H1 (cell line): ENCODE results near the gene CTNND2. TPM values are rescaled to one million over a fixed set of nuclear protein-coding genes. Genes with fewer than 3 reads are reported as not detected.

Source experiments
- CTCF ChIA-PET: fragments of 300-600 bp; sonication (Branson Sonifier 250); formaldehyde crosslinking; loops from one replicate; lab custom pipeline; 2021; ENCODE audit not compliant: partially characterized antibody; lab: Charles Lee
- POLR2A ChIA-PET: fragments of 300-600 bp; sonication (Branson Sonifier 250); formaldehyde crosslinking; loops from one replicate; lab custom pipeline; 2021; ENCODE audit warnings: inconsistent platforms; ENCODE audit not compliant: partially characterized antibody; lab: Charles Lee
- DNase-seq, 2 experiments: peaks; one replicate each; pipeline versions ENCODE4 v3.0.0 to v3.0.0-alpha.2; 2010 to 2022; ENCODE audit warnings: low spot score in 2 of 2, low read depth in 1 of 2, mixed read lengths in 1 of 2
- FAIRE-seq: peaks from 2 replicates; lab custom pipeline; 2011; peaks lifted over from hg19 to GRCh38; lab: Jason Lieb, UNC
- H2AFZ ChIP-seq: 2 replicates; pipeline ENCODE4 v1.8.1; 2012; ENCODE audit warnings: low read length, inconsistent platforms
- H2AK5ac ChIP-seq: 2 replicates; pipeline ENCODE4 v1.6.1; 2013; ENCODE audit warnings: low read depth, low read length
- H2BK120ac ChIP-seq: replicated peaks from 2 replicates; pipeline ENCODE3; 2013; ENCODE audit warnings: low read depth, low read length, inconsistent platforms
- H2BK12ac ChIP-seq: 2 replicates; pipeline ENCODE4 v1.6.1; 2013; ENCODE audit warnings: low read depth, low read length
- H2BK15ac ChIP-seq: 2 replicates; pipeline ENCODE4 v1.6.1; 2013; ENCODE audit warnings: low read length
- H2BK20ac ChIP-seq: 2 replicates; pipeline ENCODE4 v1.6.1; 2013; ENCODE audit warnings: low read length
- H2BK5ac ChIP-seq: 2 replicates; pipeline ENCODE4 v1.6.1; 2013; ENCODE audit warnings: low read depth, low read length
- H3K14ac ChIP-seq: 2 replicates; pipeline ENCODE4 v1.6.1; 2013; ENCODE audit warnings: inconsistent platforms; ENCODE audit not compliant: insufficient read length
- H3K18ac ChIP-seq: 2 replicates; pipeline ENCODE4 v1.6.1; 2013; ENCODE audit warnings: low read length; ENCODE audit errors: extremely low read depth
- H3K23ac ChIP-seq: 2 replicates; pipeline ENCODE4 v1.6.1; 2013; ENCODE audit warnings: inconsistent platforms; ENCODE audit not compliant: insufficient read length
- H3K23me2 ChIP-seq: 2 replicates; pipeline ENCODE4 v1.6.1; 2013; ENCODE audit warnings: low read depth, low read length
- H3K27ac ChIP-seq: 2 replicates; pipeline ENCODE4 v1.6.1; 2011; ENCODE audit warnings: low read depth, low read length, inconsistent platforms
- H3K27me3 ChIP-seq, 4 experiments: replicated peaks in 1 of 4; 1 replicate in 1 of 4; 2 replicates in 3 of 4; pipeline versions ENCODE4 v1.6.1 to v1.8.1; 2011 to 2013; ENCODE audit warnings: low read length in 3 of 4, mild to moderate bottlenecking in 3 of 4, inconsistent platforms in 2 of 4, mixed read lengths in 2 of 4, moderate library complexity in 1 of 4; ENCODE audit not compliant: control insufficient read depth in 3 of 4, insufficient read depth in 3 of 4; ENCODE audit errors: extremely low read depth in 1 of 4
- H3K36me3 ChIP-seq, 4 experiments: 2 replicates each; pipeline versions ENCODE4 v1.6.1 to v1.8.1; 2011 to 2013; ENCODE audit warnings: mild to moderate bottlenecking in 4 of 4, low read length in 3 of 4, moderate library complexity in 2 of 4, control low read depth in 1 of 4, inconsistent platforms in 1 of 4; ENCODE audit not compliant: insufficient read depth in 4 of 4, control insufficient read depth in 2 of 4
- H3K4ac ChIP-seq: replicated peaks from 2 replicates; pipeline ENCODE3; 2013; ENCODE audit warnings: low read length, low read depth, mixed read lengths, inconsistent platforms; ENCODE audit not compliant: insufficient read length
- H3K4me1 ChIP-seq, 4 experiments: replicated peaks in 1 of 4; 1 replicate in 1 of 4; 2 replicates in 3 of 4; pipeline versions ENCODE4 v1.6.1 to v1.8.1; 2011 to 2013; ENCODE audit warnings: low read length in 3 of 4, inconsistent platforms in 2 of 4, mixed read lengths in 1 of 4; ENCODE audit not compliant: insufficient read depth in 4 of 4, control insufficient read depth in 3 of 4
- H3K4me2 ChIP-seq, 2 experiments: 2 replicates each; pipeline versions ENCODE4 v1.6.1 to v1.8.1; 2011 to 2013; ENCODE audit warnings: low read depth in 2 of 2, low read length in 2 of 2, control low read depth in 1 of 2, inconsistent platforms in 1 of 2, mild to moderate bottlenecking in 1 of 2; ENCODE audit not compliant: insufficient read depth in 1 of 2
- H3K4me3 ChIP-seq, 4 experiments: fragments of 200-600, 300-600 bp in 1 of 4; sonication (generic), shearing (Covaris generic), sonication (Bioruptor Twin) in 1 of 4; 2 replicates each; pipeline versions ENCODE4 v1.5.1 to v1.8.1; 2011 to 2016; ENCODE audit warnings: low read length in 4 of 4, low read depth in 3 of 4, control low read depth in 2 of 4, inconsistent platforms in 2 of 4, mild to moderate bottlenecking in 2 of 4, mixed read lengths in 1 of 4, moderate library complexity in 1 of 4; ENCODE audit not compliant: insufficient read depth in 2 of 4; ENCODE audit errors: extremely low read depth in 1 of 4
- H3K56ac ChIP-seq: replicated peaks from 2 replicates; pipeline ENCODE3; 2013; ENCODE audit warnings: low read depth, mild to moderate bottlenecking, mixed read lengths, low read length, inconsistent platforms; ENCODE audit not compliant: insufficient read length
- H3K79me1 ChIP-seq: 2 replicates; pipeline ENCODE4 v1.6.1; 2013; ENCODE audit warnings: low read depth, low read length, control low read depth
- H3K79me2 ChIP-seq, 2 experiments: 2 replicates each; pipeline versions ENCODE4 v1.6.1 to v1.8.1; 2012 to 2013; ENCODE audit warnings: low read length in 2 of 2, mild to moderate bottlenecking in 2 of 2, inconsistent platforms in 1 of 2; ENCODE audit not compliant: insufficient read depth in 2 of 2, control insufficient read depth in 1 of 2
- H3K9ac ChIP-seq, 4 experiments: replicated peaks in 1 of 4; 1 replicate in 1 of 4; 2 replicates in 3 of 4; pipeline versions ENCODE4 v1.6.1 to v1.8.1; 2011 to 2013; ENCODE audit warnings: low read depth in 3 of 4, low read length in 3 of 4, control low read depth in 2 of 4, mild to moderate bottlenecking in 2 of 4, moderate library complexity in 2 of 4, inconsistent platforms in 1 of 4; ENCODE audit errors: extremely low read depth in 1 of 4
- H3K9me3 ChIP-seq, 2 experiments: 2 replicates each; pipeline versions ENCODE4 v1.6.1 to v1.8.1; 2012 to 2013; ENCODE audit warnings: mild to moderate bottlenecking in 2 of 2, moderate library complexity in 2 of 2, control low read depth in 1 of 2, inconsistent platforms in 1 of 2, low read depth in 1 of 2, low read length in 1 of 2, mixed read lengths in 1 of 2; ENCODE audit not compliant: insufficient read depth in 2 of 2
- H4K20me1 ChIP-seq, 2 experiments: replicated peaks in 1 of 2; 2 replicates each; pipeline versions ENCODE3 to v1.8.1; 2011 to 2013; ENCODE audit warnings: inconsistent platforms in 2 of 2, low read length in 2 of 2, mild to moderate bottlenecking in 1 of 2; ENCODE audit not compliant: insufficient read depth in 2 of 2, control insufficient read depth in 1 of 2
- H4K5ac ChIP-seq: 2 replicates; pipeline ENCODE4 v1.6.1; 2013; ENCODE audit warnings: low read length, low read depth, mixed read lengths, inconsistent platforms; ENCODE audit not compliant: insufficient read length
- H4K8ac ChIP-seq: 2 replicates; pipeline ENCODE4 v1.8.0; 2013; ENCODE audit warnings: mild to moderate bottlenecking, moderate library complexity, low read length, inconsistent platforms; ENCODE audit not compliant: insufficient read depth; ENCODE audit errors: extremely low read depth
- H4K91ac ChIP-seq: replicated peaks from 2 replicates; pipeline ENCODE3; 2013; ENCODE audit warnings: low read length, mixed read lengths, inconsistent platforms; ENCODE audit not compliant: insufficient read length
- BCL11A ChIP-seq, 2 experiments: IDR thresholded peaks; one replicate each; pipeline ENCODE4 v1.6.1; 2011; ENCODE audit warnings: low read depth in 2 of 2, low read length in 2 of 2, mild to moderate bottlenecking in 2 of 2
- TEAD4 ChIP-seq: IDR thresholded peaks from 2 replicates; pipeline ENCODE4 v1.6.1; 2012; ENCODE audit warnings: low read depth, low read length, inconsistent platforms, mixed read lengths
- whole genome bisulfite sequencing, 2 experiments: shearing (Covaris generic) in 1 of 2; methylation state at CpG; one replicate each; pipeline versions ENCODE4 v1.1.6 to v1.1.7; 2013 to 2015; ENCODE audit warnings: low lambda C conversion rate in 2 of 2, mixed read lengths in 2 of 2, inconsistent platforms in 1 of 2, low coverage in 1 of 2, missing lambda C conversion rate in 1 of 2; ENCODE audit not compliant: insufficient replicate concordance in 2 of 2, insufficient coverage in 1 of 2, insufficient read length in 1 of 2; ENCODE audit errors: extremely low coverage in 1 of 2, missing lambda C conversion rate in 1 of 2; 5-methylcytosine and 5-hydroxymethylcytosine counted together
- long read RNA-seq, 2 experiments: library from RNA in 1 of 2; library from capped mRNA in 1 of 2; stranded (forward); transcript quantifications; one replicate each; pipeline ENCODE4 v2.0.0, GENCODE V29; 2021; ENCODE audit warnings: inconsistent platforms in 1 of 2
- polyA minus RNA-seq, 3 experiments: library from RNA; depleted of rRNA, polyadenylated mRNA; stranded (reverse); fragments of >200 nt; gene quantifications; 1 replicate in 2 of 3; 2 replicates in 1 of 3; pipeline ENCODE4 v1.2.3, GENCODE V29; 2011
- polyA plus RNA-seq, 7 experiments: library from polyadenylated mRNA; depleted of rRNA in 3 of 7; stranded (reverse) in 5 of 7; unstranded in 2 of 7; fragments of >200 nt in 5 of 7; fragments of 200-250 nt in 2 of 7; gene quantifications; 1 replicate in 5 of 7; 2 replicates in 1 of 7; 4 replicates in 1 of 7; pipeline versions ENCODE4 v1.2.1 to v1.2.3, GENCODE V29; 2011 to 2013; ENCODE audit warnings: missing spikeins in 2 of 7, mixed read lengths in 2 of 7
- total RNA-seq: library from RNA; stranded (reverse); fragmentation: NEBNext Ultra II Directional; extraction: Animal tissue kit (Norgen Biotek cat#: 25700); gene quantifications from 2 replicates; pipeline ENCODE4 v1.2.1, GENCODE V29; 2021
- TF ChIP-seq, protein P1 (sequence below): IDR thresholded peaks from 2 replicates; pipeline ENCODE4 v1.6.1; 2012; ENCODE audit warnings: inconsistent platforms

The CTNND2 gene, protein sequence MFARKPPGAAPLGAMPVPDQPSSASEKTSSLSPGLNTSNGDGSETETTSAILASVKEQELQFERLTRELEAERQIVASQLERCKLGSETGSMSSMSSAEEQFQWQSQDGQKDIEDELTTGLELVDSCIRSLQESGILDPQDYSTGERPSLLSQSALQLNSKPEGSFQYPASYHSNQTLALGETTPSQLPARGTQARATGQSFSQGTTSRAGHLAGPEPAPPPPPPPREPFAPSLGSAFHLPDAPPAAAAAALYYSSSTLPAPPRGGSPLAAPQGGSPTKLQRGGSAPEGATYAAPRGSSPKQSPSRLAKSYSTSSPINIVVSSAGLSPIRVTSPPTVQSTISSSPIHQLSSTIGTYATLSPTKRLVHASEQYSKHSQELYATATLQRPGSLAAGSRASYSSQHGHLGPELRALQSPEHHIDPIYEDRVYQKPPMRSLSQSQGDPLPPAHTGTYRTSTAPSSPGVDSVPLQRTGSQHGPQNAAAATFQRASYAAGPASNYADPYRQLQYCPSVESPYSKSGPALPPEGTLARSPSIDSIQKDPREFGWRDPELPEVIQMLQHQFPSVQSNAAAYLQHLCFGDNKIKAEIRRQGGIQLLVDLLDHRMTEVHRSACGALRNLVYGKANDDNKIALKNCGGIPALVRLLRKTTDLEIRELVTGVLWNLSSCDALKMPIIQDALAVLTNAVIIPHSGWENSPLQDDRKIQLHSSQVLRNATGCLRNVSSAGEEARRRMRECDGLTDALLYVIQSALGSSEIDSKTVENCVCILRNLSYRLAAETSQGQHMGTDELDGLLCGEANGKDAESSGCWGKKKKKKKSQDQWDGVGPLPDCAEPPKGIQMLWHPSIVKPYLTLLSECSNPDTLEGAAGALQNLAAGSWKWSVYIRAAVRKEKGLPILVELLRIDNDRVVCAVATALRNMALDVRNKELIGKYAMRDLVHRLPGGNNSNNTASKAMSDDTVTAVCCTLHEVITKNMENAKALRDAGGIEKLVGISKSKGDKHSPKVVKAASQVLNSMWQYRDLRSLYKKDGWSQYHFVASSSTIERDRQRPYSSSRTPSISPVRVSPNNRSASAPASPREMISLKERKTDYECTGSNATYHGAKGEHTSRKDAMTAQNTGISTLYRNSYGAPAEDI (N-terminal part only)
- total RNA-seq (13.8 and 14.2 TPM in 2 replicates), polyA plus RNA-seq (2011; rRNA removed) (7.4 and 9.8 TPM in 2 replicates), polyA minus RNA-seq (2011; rRNA and poly(A)+ RNA removed) (10.9 and 19.7 TPM in 2 replicates)
- 5.1 TPM for polyA plus RNA-seq (2011; cell fraction: cytosol; rRNA removed)
- 14.5 TPM for polyA plus RNA-seq (2011; cell fraction: nucleus; rRNA removed)
- 7.3 to 9.7 TPM (median 8.4 TPM) in 4 replicates for polyA plus RNA-seq (2012, experiment 1 of 2)
- polyA plus RNA-seq (2012, experiment 2 of 2), result 3.4 TPM
- polyA plus RNA-seq (2013, experiment 1 of 2), result 3.7 TPM
- polyA plus RNA-seq (2013, experiment 2 of 2), result 3.7 TPM
- polyA minus RNA-seq (2011; cell fraction: cytosol; rRNA and poly(A)+ RNA removed), result 11.4 TPM
- polyA minus RNA-seq (2011; cell fraction: nucleus; rRNA and poly(A)+ RNA removed), result 45.4 TPM
- long read RNA-seq, experiment 1, full-length matches to known transcripts, result 1 of 10 reads
- long read RNA-seq, experiment 1, partial matches to known transcripts, result 4 of 10 reads
- long read RNA-seq, experiment 1, other reads (novel, unspliced or antisense), result 5 of 10 reads
- long read RNA-seq, experiment 2, partial matches to known transcripts, result 1 of 3 reads
- long read RNA-seq, experiment 2, other reads (novel, unspliced or antisense), result 2 of 3 reads

DNA sequence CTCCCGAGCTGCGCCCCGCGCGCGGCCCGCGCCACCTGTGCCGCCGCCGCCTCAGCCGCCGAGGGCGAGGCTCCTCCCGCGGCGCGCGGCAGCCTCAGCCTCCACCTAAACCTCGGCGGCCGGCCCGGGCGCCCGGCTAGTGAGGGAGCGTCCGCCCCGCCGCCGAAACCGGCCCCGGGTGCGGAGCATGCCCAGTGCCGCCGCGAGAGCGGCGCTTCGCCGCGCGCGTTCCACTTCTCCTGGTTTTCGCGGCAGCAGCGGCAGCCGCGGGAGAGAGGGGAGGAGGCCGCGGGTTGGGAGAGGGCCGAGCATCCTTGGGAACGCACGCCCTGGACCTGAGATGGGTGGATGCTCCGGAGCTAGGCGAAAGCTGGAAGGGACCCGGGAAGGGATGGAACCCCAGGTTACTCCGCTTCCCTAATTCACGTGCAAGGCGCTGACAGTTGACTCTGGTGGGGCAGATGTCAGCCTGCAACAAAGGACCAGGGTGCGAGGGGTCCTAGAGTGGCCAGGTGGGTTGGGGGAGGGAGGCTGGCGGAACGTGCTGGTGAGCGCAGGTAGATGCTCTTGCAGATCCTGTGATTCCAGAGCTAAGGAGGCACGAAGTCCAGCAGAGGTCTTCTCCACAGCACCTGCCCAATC is at the start of gene CTNND2:
TSS of gene CTNND2 (minus strand) at position 182 of the 642 bp plus-strand sequence. CDS start 593 bp downstream, outside the sequence.
- DNase-seq (peak; percentile 62 to 87), FAIRE-seq (no peak)
- POLR2A ChIA-PET, result interaction anchor here (0.7 kb wide), 1 partner anchor 108 kb away, joined by 3 read pairs; no protein-coding TSS in a partner anchor
- H3K14ac ChIP-seq, result no peak within 1 kb of the TSS
- H4K91ac ChIP-seq, result no peak within 1 kb of the TSS
- no peak within 1 kb of the TSS for H2BK5ac ChIP-seq
- H4K20me1 ChIP-seq, result peaks cover 0 to 5% of the 10 kb centered on the region in 2 experiments
- no peaks in the 10 kb centered on the region for H3K9me3 ChIP-seq
- H3K27me3 ChIP-seq, result peaks cover 1 to 31% (median 22%) of the 10 kb centered on the region in 4 experiments
- H2BK15ac ChIP-seq, result no peak within 1 kb of the TSS
- H3K4me3 ChIP-seq, result peak within 1 kb of the TSS; percentile 70 to 87 (median 78)
- H3K4ac ChIP-seq, result no peak within 1 kb of the TSS
- H3K36me3 ChIP-seq, result no peaks in the 10 kb centered on the region
- H3K18ac ChIP-seq, result peak within 1 kb of the TSS; percentile 39; the same call in 1 of the 2 replicates
- no peak within 1 kb of the TSS; the same call in 1 of the 2 replicates for H4K8ac ChIP-seq
- peak within 1 kb of the TSS; percentile 90 for H2AFZ ChIP-seq
- H3K79me2 ChIP-seq, result peaks cover 0 to 13% of the 10 kb centered on the region in 2 experiments; a peak in 2 of 4 replicates
- H2BK12ac ChIP-seq, result 0 out of 2 replicates have a peak within 1 kb of the TSS, but pooled peaks have one; percentile 0
- H3K23ac ChIP-seq, result no peak within 1 kb of the TSS
- H3K27ac ChIP-seq, result no peak within 1 kb of the TSS
- peak within 1 kb of the TSS; percentile 22 to 82 (median 47); a peak in 6 of 7 replicates for H3K9ac ChIP-seq
- CTCF ChIA-PET, result interaction anchor here (0.5 to 1.8 kb wide), 5 partner anchors 12 to 1042 kb away, joined by 3 to 5 read pairs (median 5); no protein-coding TSS in a partner anchor
- WGBS, 2 experiments, result 2% methylated on average over 43 of the region's 64 CpGs; no CpG with 5 or more reads in 1 of the 2 experiments
- H3K23me2 ChIP-seq, result peaks cover 10% of the 10 kb centered on the region
- H3K56ac ChIP-seq, result no peak within 1 kb of the TSS
- no peak within 1 kb of the TSS for H2BK20ac ChIP-seq
- H4K5ac ChIP-seq, result no peak within 1 kb of the TSS
- no peaks in the 10 kb centered on the region for H3K79me1 ChIP-seq
- no peak within 1 kb of the TSS for H2AK5ac ChIP-seq
- H3K4me1 ChIP-seq, result peaks cover 0 to 14% (median 7%) of the 10 kb centered on the region in 4 experiments
- peak within 1 kb of the TSS; percentile 96 to 97 for H3K4me2 ChIP-seq
- H2BK120ac ChIP-seq, result no peak within 1 kb of the TSS
- TF ChIP-seq TEAD4 (no peak), BCL11A (IDR thresholded peaks at IDR 0.05; ENCODE audit: low read depth in 2 of 2, low read length in 2 of 2) (no peak)
- TF ChIP-seq, protein P1, sequence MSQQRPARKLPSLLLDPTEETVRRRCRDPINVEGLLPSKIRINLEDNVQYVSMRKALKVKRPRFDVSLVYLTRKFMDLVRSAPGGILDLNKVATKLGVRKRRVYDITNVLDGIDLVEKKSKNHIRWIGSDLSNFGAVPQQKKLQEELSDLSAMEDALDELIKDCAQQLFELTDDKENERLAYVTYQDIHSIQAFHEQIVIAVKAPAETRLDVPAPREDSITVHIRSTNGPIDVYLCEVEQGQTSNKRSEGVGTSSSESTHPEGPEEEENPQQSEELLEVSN, result peak; percentile 66
